Placental epithelial cell (primary cell): ENCODE results near the gene KCNS1. TPM values are rescaled to one million over a fixed set of nuclear protein-coding genes. Genes with fewer than 3 reads are reported as not detected.

Source experiments
- total RNA-seq: library from RNA; depleted of rRNA; stranded (reverse); fragments of >200 nt; gene quantifications from 2 replicates; pipeline ENCODE4 v1.2.3, GENCODE V29; 2012

The KCNS1 gene, protein sequence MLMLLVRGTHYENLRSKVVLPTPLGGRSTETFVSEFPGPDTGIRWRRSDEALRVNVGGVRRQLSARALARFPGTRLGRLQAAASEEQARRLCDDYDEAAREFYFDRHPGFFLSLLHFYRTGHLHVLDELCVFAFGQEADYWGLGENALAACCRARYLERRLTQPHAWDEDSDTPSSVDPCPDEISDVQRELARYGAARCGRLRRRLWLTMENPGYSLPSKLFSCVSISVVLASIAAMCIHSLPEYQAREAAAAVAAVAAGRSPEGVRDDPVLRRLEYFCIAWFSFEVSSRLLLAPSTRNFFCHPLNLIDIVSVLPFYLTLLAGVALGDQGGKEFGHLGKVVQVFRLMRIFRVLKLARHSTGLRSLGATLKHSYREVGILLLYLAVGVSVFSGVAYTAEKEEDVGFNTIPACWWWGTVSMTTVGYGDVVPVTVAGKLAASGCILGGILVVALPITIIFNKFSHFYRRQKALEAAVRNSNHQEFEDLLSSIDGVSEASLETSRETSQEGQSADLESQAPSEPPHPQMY
- total RNA-seq: 0.79 and 7.3 TPM in 2 replicates

DNA sequence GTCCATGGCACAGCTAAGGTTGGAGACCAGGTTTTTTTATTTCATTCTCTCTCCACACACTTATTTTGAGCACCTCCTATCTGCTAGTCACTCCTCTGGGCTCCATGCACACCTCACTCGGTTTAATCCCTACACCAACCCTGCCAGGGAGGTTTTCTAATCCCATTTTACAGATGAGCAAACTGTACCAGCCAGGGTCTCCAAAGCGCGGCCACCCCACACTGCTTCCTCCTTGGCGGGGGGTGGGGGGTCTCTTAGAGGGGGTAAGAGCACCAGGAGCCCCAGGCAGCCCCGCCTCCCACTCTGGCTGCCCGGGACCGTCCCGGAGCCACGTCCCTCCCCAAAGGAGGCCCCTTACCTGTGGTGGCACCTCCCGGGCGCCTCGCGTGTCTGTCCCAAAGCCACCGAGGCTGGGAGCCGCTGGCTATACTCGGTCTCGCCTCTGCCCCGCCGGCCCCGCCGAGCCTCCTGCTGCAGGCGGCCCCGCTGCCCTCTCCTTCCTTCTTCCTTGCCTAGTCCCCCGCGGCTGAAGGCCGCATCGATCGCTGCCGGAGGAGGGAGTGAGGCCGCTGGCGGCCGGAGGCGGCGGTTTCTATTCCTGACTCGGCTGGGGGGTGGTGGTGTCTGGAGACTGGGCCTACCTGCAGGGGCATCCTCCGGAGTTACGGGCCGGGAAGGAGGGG is at the start of gene KCNS1:
KCNS1 (minus strand) TSS at position 565 of the 683 bp plus-strand sequence. CDS start 1,891 bp downstream, outside the sequence.

DNA sequence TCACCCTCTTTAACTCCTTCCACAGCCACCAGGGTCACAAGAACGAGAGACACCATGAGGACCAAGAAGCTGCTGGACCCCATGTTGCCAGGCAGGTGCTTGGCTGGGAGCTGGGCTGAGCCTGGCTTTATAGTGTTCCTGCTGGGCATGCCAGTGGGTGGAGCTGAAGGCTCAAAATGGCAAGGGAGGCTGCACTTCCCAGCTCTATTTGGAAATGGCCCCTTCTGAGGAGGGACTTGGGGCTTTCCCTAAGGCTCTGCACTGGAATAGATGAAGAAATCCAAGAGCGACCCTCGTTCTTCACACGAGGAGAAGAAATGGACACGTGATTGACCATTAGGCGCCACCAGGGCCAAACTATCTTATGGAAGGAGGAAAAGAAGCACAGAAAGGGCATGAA is 23.4 kb upstream of the KCNS1 start, which contains the start of gene WFDC12:
WFDC12 (minus strand) TSS at position 101 of the 400 bp plus-strand sequence; CDS start at position 83, 18 bp downstream.

DNA sequence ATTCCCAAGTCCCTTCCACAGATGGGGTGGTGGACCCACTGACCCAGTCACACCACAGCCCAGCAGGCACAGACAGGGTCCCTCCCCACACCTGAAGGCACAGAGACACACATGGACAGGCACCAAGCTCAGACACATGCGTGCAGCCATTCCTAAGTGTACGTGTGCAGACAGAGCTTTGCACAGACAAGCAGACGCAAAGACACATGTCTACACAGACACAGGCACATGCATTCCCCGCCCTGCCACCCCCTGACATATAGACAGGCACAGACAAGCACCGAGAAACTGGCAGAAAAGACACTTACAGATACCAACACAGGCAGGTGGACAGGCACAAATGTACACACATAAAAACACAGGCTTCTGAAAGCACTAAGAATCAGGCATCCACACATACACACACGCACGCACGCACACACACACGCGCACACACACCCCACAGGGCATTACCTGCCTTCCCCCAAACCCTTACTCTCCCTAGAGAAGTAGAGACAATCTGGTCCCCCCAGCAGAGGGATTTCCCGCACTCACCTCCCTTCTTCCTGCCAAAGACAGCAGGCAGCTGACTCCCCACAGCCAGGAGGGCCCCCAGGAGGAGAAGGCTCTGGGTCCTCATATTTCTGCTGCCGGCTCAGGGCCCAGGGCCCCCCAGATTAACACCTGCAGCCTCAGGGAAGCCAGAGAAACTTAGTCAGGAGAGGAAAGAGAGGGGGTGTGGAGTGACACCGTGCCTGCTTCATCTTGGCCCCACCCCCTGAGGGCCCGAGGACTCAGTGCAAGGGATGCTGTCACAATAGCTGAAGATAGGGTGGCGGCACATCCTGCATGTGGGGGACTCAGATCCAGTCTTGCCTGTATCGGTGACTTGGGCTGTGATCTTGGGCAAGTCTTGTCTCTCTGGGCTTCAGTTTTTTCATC is 13.8 kb upstream of the KCNS1 start, which contains the start of gene WFDC5:
WFDC5 (minus strand) TSS at position 710 of the 921 bp plus-strand sequence; CDS start at position 619, 91 bp downstream.

Other genes starting within 250 kb of the KCNS1 start
- gene YWHAB, start 215.4 kb downstream of the KCNS1 start, total RNA-seq: 74.2 and 153 TPM in 2 replicates
- 12.9 and 20.4 TPM in 2 replicates for gene PABPC1L, start 191.1 kb downstream of the KCNS1 start, total RNA-seq
- gene TOMM34, start 140.7 kb downstream of the KCNS1 start, total RNA-seq: 11.8 and 24.8 TPM in 2 replicates
- 13.7 and 20.6 TPM in 2 replicates for gene STK4, start 134.6 kb downstream of the KCNS1 start, total RNA-seq
- gene WFDC5, start 14.0 kb upstream of the KCNS1 start, total RNA-seq: not detected in 2 replicates
- gene WFDC12, start 23.3 kb upstream of the KCNS1 start, total RNA-seq: not detected in 2 replicates
- gene PI3, start 73.8 kb upstream of the KCNS1 start, total RNA-seq: not detected in 2 replicates
- gene SEMG1, start 105.9 kb upstream of the KCNS1 start, total RNA-seq: not detected in 2 replicates
- gene SEMG2, start 120.2 kb upstream of the KCNS1 start, total RNA-seq: not detected in 2 replicates
- gene SLPI, start 153.4 kb upstream of the KCNS1 start, total RNA-seq: 0.79 TPM in 1 of 2 replicates, not detected in the other
- not detected in 2 replicates for gene RBPJL, start 205.7 kb upstream of the KCNS1 start, total RNA-seq
- gene MATN4, start 207.2 kb upstream of the KCNS1 start, total RNA-seq: 0.54 and 1.2 TPM in 2 replicates
- 206 and 382 TPM in 2 replicates for gene SDC4, start 247.3 kb upstream of the KCNS1 start, total RNA-seq